GM18858 (cell line): ENCODE measurements around the gene GOT1.

ENCODE experiments used
- ATAC-seq: cut with Tn5 transposase; IDR thresholded peaks from one replicate; pipeline ENCODE4 v1.9.1; 2021; ENCODE audit not compliant: unreplicated experiment

The GOT1 gene

DNA sequence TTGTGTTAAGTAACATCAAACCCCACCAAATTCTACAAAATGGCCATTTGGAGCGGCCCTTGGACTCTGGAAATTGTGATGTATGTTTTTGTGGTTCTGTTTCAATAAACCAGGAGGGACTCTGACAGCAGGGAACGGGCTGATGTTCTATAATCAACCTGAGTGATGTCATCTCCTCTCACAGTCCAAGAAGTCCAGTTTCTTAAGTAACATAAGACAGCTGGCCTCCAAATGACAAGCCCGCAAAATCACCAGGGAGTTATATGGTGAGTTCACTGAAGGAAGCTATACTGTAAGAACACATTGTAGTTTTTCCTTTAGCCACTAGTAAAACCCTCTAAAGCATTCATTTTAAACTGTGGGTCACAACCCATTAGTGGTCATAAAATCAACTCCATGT lies 34.0 kb downstream of the GOT1 start:
- ATAC-seq = no peak

DNA sequence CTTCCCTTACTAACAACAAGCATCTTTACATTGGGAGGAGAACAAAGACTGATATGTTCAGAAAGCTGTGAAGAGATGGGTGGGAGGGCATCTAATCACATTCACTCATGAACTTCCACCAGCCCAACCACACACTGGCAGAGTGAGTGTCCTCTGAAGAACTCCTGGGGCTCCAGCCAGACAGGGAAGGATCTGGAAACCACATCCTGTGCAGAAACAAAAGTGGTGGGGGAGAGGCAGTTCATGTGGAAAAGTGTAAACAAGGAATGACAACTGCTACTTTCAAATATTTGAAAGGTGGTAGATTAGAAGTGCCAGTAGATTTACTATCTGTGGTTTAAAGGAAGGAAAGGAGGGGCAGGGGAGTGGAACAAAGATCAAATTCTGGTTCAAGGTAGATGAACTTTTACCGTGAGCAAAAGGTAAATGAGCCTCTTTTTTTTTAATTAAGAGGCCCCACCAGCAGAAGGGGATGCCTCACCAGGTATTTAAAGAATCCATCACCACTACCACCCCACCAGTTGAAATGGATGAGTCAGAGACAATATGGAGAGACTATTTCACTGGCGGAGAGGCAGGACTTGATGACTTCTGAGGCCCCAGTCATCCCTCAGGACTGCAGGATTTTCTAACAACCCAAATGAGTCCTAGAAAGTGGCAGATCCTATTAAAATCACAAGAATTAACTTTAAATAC lies 34.5 kb downstream of the GOT1 start:
- no peak for ATAC-seq

DNA sequence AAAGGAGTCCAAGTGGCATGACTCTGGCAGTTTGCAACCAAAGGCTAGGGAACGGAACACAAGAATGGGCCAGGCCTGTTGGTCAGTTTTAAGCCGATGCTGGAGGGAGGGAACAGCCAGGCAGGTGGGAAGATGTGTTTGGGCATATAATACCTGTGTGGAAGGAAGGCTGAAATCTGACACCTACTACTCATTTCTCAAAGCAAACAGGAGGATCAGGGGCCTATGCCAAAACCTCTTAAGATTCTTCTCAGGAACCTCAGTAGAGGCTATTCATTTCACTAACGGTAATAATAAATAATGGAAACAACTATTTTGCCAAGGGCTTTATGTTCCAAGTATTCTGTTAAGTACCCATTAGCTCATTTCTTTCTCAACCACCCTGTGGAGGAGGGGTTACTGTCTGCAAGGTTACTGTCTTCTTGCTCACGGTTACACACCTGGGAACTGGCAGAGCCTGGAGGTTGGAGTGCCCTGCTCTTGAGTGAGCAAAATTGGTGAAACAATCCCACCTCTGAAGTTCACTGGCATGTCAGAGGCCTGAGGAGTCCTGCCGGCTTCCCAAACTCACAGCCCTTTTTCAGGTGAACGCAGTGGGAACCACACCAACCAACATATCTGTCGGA lies 35.5 kb downstream of the GOT1 start:
- ATAC-seq = no peak

DNA sequence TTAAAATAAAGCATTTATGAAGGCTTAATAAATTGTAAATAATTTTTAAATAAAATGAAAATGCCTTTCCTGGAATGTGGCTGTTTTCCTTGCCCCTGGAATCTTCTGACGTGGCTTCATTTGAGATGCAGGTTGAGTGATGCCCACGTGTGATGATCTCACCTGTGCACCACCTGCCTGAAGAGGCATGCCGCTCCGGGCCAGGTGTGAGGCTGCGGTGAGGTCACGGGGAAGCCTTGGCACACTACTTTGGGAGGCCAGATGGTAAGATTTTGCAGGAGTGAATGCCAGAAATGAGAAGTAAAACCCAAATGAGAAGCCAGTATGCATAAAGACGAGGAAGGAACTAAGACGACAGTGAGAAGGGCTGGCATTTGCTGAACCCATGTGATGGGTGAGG lies 36.2 kb downstream of the GOT1 start:
- ATAC-seq = no peak

DNA sequence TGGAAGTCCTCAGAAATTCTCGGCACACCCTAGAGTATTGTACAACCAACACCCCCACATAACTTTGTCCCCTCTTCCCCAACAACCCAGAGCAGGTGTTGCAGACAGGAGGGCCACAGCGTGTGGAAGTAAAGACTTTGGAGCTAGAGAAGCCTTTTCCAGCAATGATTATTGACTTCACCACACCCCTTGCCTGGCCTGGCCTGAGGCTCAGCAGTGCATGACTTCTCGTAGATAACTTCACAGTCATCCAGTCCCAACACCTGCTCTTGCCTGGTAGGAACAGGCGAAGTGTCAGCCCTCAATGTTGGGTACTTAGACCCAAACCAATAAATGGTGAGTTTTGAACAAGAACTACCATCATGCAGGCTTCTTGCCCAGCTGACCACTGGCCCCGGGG lies 36.7 kb downstream of the GOT1 start:
- ATAC-seq = no peak

DNA sequence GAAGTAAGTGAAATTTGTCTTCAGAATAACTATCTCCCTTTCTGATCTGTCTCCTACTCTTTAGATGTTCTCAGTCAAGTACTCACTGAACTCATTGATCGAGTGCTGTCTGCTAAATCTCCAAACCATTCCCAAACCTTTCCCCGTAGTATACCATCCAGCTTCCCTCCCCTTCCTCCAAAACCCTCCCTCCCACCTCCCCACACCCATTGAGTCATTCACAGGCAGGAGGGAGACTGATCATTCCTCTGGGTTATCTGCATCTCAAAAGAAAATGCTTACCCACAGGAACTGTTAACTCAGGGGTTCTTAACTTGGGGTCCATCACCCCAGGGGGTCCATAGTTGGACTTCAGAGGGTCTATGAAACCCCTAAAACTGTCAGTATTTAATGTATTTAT lies 37.4 kb downstream of the GOT1 start:
- no peak for ATAC-seq

DNA sequence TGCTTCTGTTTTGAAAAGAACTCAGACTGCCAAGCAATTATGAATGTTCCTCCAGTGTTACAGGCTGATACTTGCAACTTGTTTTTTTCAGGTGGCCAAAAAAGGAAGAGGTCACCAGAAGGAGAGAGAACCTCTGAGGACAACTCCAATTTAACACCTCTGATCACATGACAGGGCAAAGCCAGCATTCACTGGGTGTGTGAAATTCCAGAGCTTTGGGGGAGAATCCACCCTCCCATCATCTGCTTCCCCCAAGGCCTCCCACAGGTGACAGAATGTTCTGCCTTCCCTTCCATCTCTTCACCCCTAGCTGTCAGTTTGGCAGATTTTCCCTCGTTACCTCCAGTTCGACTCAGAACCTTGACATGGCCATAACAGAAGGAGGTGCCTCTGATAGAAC lies 39.1 kb downstream of the GOT1 start:
- no peak for ATAC-seq

DNA sequence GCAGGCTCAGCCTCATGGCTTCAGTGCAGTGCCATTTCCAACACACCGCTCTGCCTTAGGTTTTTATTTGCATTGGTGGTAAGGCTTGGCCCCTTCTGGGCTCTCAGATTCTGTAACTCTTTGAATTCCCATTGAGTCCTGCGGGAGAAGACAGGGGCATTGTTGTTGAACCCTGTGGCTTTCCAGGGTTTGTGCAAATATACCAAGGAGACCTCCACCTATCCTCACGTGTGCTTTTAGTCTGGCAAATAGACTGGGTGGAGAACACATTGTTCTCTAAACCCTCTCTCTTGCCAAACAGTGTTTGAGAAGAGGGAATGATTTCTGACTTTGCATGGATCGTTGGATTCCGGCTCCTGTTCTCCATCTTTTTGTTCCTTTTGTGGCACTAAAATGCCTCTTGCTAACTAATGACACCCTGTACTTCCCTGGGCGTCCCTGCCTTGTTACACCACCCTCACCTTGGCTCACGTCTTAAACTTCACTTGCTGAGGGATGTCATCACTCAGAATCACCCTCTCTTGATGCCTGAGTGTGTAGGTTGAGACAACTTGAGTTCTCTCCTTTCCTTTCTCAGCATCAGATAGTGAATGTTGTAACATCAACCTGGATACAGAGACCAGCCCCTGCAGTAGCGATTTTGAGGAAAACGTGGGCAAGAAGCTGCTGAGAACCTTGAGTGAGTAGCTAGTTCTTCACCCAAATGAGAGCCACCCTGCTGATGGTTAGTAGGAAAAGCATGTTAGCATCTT lies 40.5 kb downstream of the GOT1 start:
- no peak for ATAC-seq

DNA sequence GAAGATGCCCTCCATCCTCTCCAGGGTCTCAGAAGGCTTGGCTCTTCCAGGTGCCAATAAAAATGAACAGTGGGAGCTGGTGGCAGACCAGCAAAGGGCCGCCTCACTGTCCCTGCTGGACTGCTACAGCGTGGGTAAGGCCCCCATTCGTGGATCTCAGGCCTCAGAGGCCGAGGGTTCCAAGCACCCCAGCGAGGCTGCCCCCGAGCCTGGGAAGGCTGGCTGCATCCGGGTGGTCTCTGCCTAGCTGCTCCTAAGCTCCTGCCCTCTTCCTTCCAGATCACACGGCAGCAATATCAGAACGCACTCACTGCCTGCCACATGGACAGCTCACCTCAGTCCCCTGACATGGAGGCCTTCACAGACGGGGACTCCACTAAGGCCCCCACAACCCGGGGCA lies 42.9 kb downstream of the GOT1 start:
- ATAC-seq = no peak

DNA sequence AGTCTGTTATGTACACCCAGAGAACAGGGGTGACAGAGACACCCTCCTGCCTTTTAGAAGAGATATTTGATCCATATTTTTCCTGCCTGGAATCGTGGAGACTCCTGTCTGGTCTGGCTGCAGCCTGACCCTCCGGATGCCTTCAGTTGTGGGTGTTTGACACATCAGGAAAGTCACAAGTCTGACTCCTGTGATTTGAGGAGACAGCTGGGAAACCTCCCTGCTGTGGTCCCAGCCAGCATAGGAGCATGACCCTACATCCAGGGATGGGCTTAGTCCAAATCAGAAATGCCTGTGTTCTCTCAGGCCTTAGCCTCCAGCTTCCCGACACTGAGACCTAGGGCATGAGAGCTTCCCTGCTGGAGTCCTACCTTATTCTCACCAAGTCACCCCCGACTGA lies 43.4 kb downstream of the GOT1 start:
- no peak for ATAC-seq

DNA sequence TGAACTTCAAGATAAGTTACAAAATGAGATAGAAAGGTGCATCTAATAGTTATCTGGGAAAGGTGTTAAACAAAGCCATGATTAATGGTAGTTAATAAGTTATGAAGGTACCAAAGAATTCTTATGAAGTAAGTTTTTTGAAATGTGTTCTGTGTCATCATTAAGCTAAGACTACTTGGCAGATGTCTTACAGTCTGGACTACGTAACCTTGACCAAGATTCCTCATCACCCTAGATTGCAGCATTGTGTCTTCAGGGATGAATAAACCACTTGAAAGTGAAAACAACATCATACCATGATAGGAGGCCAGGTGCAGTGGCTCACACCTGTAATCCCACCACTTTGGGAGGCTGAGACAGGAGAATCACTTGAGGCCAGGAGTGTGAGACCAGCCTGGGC lies 48.2 kb downstream of the GOT1 start:
- no peak for ATAC-seq

DNA sequence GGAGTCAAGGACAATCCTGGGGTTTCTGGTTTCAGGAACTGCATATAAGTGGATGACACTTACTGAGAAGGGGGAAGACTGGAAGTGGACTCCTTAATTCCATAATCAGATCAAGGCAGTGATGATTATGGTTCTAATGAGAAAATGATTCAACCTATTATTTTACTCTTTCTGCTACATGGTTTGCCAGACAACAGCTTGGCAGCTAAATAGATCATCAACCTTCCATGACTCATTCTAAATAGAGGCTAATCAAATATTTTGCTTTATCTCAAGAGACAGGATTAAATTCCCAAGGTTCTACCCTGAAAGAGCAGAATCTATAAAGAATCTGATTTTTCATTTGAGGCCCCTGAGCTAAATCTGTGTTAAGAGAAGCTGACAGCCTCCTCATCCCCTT lies 55.0 kb downstream of the GOT1 start:
- no peak for ATAC-seq

DNA sequence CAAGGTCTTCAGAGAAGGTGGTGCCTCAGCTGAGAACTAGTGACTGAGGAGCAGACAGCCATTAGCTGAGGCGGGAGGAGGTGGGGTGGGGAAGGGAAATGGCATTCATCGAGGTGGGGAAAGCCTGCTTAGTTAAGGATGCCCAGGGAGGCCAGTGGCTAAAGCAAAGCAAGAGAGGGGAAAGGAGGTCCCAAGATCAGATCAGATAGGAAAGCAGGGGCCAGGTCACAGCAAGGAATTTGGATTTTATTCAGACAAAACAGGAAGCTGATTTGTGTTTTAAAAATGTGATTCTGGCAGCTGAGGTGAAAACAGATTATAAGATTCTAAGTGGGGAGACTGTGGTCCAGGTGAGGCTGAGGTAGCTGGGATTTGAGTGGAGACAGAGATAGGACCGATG lies 55.5 kb downstream of the GOT1 start:
- ATAC-seq = no peak

DNA sequence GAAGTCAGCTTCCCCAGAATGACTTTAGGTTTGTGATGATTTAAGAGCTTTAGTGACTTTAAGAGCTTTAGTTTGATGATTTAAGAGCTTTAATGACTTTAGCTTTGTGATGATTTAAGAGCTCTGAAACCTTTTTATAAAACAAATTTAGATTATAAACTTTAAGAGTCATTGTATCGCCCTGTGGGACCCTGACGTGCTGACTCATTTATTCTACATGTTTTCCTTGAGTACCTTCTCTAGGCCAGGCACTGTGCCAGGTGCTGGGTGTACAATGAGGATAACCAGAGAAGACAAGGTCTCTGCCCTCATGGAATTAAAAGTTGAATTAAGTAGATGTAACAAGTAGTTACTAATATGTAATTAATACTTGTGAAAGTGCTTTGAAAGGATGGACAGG lies 55.9 kb downstream of the GOT1 start:
- ATAC-seq = no peak

DNA sequence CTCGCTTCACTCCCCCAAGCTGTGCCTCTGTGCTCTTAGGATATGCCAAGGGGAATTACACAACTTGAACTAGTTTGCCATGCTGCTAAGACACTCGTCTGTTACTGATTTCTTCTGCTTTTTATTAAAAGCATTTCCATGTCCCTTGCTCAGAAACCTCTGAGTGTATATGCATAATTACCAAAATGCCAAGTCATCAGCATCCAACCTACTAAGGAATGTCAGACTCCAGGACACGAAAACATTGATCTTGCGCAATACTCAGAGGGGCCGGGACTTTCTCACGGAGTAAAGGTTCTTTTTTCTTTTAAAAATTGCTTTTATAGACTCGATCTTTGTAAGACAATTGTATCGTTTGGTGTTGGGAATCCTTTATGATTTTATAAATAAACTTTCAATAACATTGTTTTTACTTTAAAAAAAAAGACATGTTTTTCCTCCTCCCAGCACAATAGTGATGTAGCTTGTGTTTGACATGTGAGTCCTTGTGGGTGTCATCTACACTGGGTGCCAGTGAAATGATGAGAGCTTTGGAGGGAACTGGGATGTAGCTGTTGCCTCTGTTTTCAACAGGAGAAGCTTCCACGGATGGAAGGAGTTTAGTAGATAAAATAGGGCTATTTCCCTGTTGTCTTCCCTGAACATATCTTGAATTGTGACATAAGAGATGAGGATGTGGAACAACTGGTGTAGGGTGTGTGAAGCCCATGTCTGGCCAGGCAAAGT lies 57.7 kb downstream of the GOT1 start:
- no peak for ATAC-seq

DNA sequence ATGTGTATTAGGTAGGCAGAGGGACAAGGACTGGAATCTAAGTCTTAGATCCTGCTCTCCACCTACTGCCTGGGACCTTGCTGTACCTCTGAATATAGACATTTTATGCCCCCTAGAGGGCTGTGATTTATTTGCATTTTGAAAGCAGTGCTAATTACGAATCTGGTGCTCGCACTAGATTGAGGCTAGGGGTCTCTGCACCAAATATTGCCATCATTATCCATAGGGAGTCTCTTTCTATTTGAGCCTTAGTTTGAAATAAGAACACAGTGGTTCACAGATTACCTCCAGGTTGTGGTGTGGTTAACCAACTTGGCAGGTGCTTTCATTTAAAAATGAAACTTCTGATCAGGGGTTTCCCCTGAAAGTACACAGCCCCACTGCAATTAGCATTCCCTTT lies 59.4 kb downstream of the GOT1 start:
- ATAC-seq = peak; percentile 82

DNA sequence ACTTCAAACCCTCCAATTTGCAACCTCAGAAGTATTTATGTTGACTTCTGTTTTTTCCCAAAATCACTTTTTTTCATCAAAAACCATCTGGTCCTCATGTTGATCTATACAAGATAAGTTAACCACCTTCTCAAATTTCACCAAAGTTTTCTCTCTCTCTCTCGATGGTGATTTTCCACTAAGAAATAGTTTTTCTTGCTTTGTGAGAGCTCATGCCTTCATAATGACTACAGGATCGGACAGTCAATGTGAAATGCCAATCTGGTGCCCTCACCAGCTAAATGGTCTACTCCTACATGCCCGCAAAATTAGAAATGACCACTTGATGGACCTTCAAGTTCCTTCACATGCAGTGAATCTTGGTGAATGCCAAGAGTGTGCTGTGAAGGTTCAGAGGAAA lies 60.9 kb downstream of the GOT1 start:
- no peak for ATAC-seq

DNA sequence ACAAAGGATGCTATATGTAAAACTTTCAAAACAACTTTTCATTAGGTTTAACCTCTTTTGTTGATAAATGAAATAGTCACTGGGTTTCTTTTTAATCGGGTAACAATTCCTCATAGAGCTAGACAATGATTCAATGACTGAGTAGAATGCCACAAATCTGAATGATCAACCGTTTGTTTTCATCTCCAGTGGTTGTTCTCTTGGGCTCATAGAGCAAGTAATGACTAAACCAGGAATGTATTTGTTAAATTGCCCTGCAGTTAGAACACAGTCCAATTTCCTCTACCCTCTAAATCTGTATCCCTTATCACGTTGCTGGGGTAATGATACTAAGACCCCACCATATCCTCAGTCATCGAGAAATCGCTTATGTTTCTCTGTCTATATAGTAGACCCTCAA lies 61.3 kb downstream of the GOT1 start:
- no peak for ATAC-seq

DNA sequence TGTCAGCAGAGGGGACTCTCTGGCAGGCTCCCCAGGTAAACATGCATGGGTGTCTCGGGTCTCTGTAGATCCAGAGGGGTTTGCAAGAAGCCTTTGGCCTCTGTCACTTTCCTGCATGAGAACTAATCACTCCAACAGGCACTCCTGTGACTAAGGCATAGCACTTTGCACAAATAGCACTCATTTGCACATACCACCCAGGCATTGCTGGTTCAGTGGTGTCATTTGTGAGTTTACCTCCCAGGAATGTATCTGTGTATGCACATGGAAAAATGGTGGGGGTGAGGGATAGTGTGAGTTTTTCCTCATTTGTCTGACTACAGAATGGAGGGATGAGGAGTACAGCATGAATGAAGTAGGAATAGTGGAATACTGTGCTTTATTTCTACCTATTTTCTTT lies 61.8 kb downstream of the GOT1 start:
- ATAC-seq = no peak

DNA sequence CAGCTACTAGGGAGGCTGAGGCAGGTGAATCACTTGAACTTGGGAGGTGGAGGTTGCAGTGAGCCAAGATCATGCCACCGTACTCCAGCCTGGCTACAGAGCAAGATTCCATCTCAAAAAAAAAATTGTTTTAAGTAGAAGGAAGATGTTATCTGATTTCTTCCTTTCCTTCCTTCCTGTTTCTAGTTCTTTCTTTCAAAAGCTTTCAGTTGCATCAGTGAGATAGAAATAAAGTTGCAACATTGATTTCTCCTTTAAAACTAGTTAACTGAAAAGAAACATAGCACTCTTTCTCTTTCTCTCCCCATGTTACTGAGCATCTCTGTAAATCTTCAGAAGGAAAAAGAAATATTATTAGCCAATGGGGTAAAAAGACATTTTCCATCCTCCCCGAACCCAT lies 63.8 kb downstream of the GOT1 start:
- ATAC-seq = no peak

DNA sequence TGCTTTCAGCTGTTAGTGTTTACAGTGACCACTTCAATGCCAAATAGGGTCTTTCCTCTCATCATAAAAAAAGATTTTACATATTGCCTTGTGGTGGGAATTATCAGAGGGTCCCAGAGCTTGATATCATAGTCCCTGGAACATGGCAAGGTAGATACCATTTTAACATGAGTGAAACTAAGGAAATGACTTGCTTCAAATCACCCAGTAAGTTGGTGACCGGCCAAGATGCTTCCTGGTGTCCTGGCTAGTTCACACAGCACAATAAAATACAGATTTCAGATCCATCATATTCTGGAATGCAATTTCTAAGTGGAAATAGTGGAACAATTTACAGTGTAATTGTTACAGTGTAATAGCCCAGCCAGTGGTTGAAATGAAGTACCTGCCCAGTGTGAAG lies 64.7 kb downstream of the GOT1 start:
- no peak for ATAC-seq

DNA sequence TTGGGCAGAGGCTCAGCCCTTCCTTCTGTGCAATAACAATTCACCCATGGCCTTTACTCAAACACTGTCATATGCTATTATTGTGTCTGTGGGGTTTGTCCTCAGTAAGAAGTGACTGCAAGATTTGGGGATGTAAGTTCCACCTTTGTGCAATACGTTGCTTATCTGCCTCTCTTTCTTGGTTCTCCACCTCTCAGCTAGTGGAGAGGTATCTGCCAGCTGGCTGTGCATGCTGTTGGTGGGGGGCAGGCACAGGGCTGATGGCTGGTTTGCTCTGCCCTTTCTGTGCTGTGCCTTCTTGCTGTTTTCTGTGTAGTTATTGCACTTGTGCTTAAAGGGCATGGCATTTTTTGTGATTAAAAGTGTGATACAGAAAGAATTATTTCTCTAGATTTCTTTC lies 65.1 kb downstream of the GOT1 start:
- no peak for ATAC-seq
